ENCODE measurements around the gene PTPRN2. TPM values are rescaled to one million over a fixed set of nuclear protein-coding genes. Genes with fewer than 3 reads are reported as not detected.

Gene PTPRN2
- total and polyA plus RNA-seq, 7 donors, result 3.2 to 7.1 (median 5.5) TPM

DNA sequence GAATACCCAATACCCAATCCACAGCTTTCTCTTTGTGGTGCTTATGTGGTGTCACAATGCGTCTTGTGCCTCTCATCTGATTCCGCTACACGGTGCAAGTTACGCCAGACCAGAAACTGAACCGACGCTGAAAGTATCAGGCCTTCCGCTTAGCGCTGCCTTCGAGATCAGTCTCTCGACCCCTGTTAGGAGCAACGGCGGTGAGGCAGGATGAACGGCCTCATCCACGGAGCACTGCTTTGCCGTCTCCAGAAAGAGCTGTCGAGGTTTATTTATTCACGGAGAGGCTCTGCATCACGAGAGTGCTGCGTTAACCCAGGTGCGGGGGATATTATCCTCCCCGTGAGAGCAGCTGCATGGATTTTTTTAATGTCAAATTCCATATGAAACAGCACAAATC is 786.5 kb downstream of the PTPRN2 start:
- H3K4me1 ChIP-seq, result no peaks in the 10 kb centered on the region
- H3K4me3 ChIP-seq, result no peak overlapping the region
- WGBS, 2 donors, result 90 to 94% methylated on average over 21 of the region's 21 CpGs
- H3K27ac ChIP-seq, result no peak overlapping the region
- no peaks in the 10 kb centered on the region for H3K27me3 ChIP-seq
- TF ChIP-seq POLR2AphosphoS5 (IDR thresholded peaks at IDR 0.05), result no peak
- TF ChIP-seq EP300 (IDR thresholded peaks at IDR 0.05), result no peak
- no peak for TF ChIP-seq POLR2A (IDR thresholded peaks at IDR 0.05)
- TF ChIP-seq, protein P1, sequence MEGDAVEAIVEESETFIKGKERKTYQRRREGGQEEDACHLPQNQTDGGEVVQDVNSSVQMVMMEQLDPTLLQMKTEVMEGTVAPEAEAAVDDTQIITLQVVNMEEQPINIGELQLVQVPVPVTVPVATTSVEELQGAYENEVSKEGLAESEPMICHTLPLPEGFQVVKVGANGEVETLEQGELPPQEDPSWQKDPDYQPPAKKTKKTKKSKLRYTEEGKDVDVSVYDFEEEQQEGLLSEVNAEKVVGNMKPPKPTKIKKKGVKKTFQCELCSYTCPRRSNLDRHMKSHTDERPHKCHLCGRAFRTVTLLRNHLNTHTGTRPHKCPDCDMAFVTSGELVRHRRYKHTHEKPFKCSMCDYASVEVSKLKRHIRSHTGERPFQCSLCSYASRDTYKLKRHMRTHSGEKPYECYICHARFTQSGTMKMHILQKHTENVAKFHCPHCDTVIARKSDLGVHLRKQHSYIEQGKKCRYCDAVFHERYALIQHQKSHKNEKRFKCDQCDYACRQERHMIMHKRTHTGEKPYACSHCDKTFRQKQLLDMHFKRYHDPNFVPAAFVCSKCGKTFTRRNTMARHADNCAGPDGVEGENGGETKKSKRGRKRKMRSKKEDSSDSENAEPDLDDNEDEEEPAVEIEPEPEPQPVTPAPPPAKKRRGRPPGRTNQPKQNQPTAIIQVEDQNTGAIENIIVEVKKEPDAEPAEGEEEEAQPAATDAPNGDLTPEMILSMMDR (IDR thresholded peaks at IDR 0.05), result no peak
- DNase-seq, result no peak
- no peaks in the 10 kb centered on the region for H3K36me3 ChIP-seq
- no peaks in the 10 kb centered on the region for H3K9me3 ChIP-seq
- intact Hi-C loops (cut with DNase I), result no loop called here

DNA sequence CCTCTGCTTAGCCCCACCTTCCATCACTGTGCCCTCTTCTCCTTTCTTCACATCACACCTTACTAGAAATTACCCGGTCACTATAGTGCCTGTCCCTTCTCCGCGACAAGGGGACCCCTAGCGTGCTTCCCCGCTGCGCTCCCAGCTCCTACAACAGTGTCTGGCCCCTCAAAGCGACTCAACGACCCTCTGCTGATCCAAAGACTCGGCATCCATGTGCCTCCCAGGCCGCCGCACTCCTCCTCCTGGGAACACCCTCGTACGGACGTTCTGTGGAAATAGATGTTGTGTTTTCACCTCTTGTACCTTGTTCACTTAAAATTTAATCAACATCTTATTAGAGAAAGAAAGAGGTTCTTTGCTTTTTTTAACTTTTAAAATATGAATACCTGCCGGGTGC is 787.3 kb downstream of the PTPRN2 start:
- no peaks in the 10 kb centered on the region for H3K4me1 ChIP-seq
- intact Hi-C loops (cut with DNase I), result no loop called here
- no peak overlapping the region for H3K4me3 ChIP-seq
- no peak overlapping the region for H3K27ac ChIP-seq
- no peak for TF ChIP-seq POLR2AphosphoS5 (IDR thresholded peaks at IDR 0.05)
- TF ChIP-seq EP300 (IDR thresholded peaks at IDR 0.05), result no peak
- TF ChIP-seq, protein P1 (IDR thresholded peaks at IDR 0.05), result no peak
- no peaks in the 10 kb centered on the region for H3K36me3 ChIP-seq
- no peaks in the 10 kb centered on the region for H3K9me3 ChIP-seq
- peaks cover 0 to under 1% (median 0%) of the 10 kb centered on the region in 3 donors for H3K27me3 ChIP-seq
- no peak for DNase-seq
- 90 to 93% methylated on average over 15 of the region's 15 CpGs for WGBS, 2 donors

DNA sequence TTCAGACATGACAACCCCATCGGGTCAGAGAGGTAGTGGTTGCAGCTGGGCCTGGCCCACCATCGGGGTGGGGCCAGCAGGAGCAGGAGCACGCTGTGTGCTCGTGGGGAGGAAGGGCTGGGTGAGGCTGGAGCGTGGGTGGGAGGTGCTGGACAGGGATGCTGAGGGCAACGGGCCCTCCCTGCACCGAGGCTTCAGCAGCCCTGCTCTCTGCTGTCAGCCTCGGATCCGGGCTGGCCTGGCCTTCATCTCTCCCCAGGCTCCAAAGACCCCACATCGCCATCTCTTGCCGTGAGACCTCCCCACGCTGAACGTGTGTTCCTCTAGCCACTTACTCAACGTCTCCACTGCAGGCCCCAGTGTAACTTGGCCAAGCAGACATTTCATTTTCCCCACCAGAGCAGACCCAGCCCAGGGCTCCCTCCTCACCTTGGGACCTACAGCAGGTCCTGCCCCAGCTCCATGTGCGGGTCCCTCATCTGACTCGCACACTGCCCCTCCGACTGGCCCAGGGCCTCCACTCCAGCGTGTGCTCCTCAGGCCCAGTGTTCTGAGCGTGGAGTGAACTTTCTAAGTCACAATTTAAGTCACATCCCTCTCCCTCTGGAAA is 788.4 kb downstream of the PTPRN2 start:
- WGBS, 2 donors, result 78 to 85% methylated on average over 19 of the region's 19 CpGs
- no peak for DNase-seq
- intact Hi-C loops (cut with DNase I), result no loop called here

DNA sequence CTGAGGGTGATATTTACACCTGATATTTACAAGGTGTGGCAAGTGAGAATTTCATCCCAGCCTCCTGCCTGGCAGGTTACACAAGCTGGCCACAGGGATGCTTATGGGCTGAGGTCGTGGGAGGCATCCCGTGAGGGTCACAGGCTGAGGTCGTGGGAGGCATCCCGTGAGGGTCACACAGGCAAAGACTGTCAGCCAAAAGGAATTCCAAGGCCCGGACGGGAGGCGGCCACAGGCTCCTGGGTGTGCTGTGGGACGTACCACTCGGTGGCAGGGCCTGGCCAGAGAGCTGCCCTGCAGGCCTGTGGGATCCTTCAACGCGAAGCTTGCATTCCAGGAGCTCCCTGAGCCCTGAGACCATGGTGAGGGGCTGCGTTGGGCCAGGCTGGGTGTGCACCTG is 790.3 kb downstream of the PTPRN2 start:
- TF ChIP-seq, protein P1 (IDR thresholded peaks at IDR 0.05), result no peak
- no peak for DNase-seq
- Histone ChIP-seq H3K27me3 (peaks cover 0 to 5% (median 0%) of the 10 kb centered on the region in 3 donors), H3K4me3 (no peak overlapping the region), H3K4me1 (no peaks in the 10 kb centered on the region), H3K9me3 (no peaks in the 10 kb centered on the region), H3K27ac (no peak overlapping the region), H3K36me3 (no peaks in the 10 kb centered on the region)
- intact Hi-C loops (cut with DNase I), result no loop called here
- 76 to 82% methylated on average over 12 of the region's 12 CpGs for WGBS, 2 donors

More for the DNA sequence above, 788.4 kb downstream of the PTPRN2 start:
- Histone ChIP-seq H3K27ac (no peak overlapping the region), H3K4me3 (no peak overlapping the region), H3K36me3 (no peaks in the 10 kb centered on the region), H3K9me3 (no peaks in the 10 kb centered on the region), H3K4me1 (no peaks in the 10 kb centered on the region), H3K27me3 (peaks cover 0 to 5% (median 0%) of the 10 kb centered on the region in 3 donors)
- TF ChIP-seq EP300 (IDR thresholded peaks at IDR 0.05) (no peak), POLR2AphosphoS5 (IDR thresholded peaks at IDR 0.05) (no peak), POLR2A (IDR thresholded peaks at IDR 0.05) (no peak)
- TF ChIP-seq, protein P1 (IDR thresholded peaks at IDR 0.05), result no peak

DNA sequence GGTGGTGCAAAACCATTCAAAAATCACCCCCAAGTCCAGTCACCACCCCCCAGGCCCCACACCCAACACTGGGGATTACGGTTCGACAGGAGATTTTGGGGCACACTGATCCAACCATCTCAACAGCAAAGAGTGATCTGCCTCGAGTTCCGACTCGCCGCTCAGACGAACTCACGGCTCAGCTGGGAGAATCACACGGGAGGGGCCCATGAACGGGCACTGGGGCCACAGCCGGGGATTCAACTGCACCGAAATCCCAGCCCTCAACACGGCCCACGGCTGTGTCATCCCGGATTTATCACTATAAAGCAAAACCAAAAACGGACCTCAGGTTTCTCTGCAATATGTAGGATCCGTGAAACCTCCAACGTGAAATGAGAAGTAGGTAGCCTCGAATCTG is 790.8 kb downstream of the PTPRN2 start:
- no peaks in the 10 kb centered on the region for H3K36me3 ChIP-seq
- H3K4me1 ChIP-seq, result no peaks in the 10 kb centered on the region
- 90 to 93% methylated on average over 19 of the region's 19 CpGs for whole genome bisulfite sequencing, 2 donors
- H3K27ac ChIP-seq, result no peak overlapping the region
- TF ChIP-seq POLR2AphosphoS5 (IDR thresholded peaks at IDR 0.05) (no peak), EP300 (IDR thresholded peaks at IDR 0.05) (no peak), POLR2A (IDR thresholded peaks at IDR 0.05) (no peak)
- TF ChIP-seq, protein P1 (IDR thresholded peaks at IDR 0.05), result no peak
- H3K9me3 ChIP-seq, result no peaks in the 10 kb centered on the region
- no peak overlapping the region for H3K4me3 ChIP-seq
- DNase-seq, result no peak
- intact Hi-C loops (cut with DNase I), result no loop called here
- H3K27me3 ChIP-seq, result peaks cover 0 to 5% (median 0%) of the 10 kb centered on the region in 3 donors

Data from sigmoid colon (tissue), 7 donors.